Keratinocyte (primary cell): Measurements from ENCODE around the gene PHF10. TPM values are rescaled to one million over a fixed set of nuclear protein-coding genes. Genes with fewer than 3 reads are reported as not detected.

Experiments used
- DNase-seq: peaks from one replicate; pipeline ENCODE4 v3.0.0-alpha.2; 2011; ENCODE audit warnings: low read depth, missing footprints, low spot score
- FAIRE-seq: peaks from 2 replicates; lab custom pipeline; 2011; peaks lifted over from hg19 to GRCh38; lab: Jason Lieb, UNC
- H2AFZ ChIP-seq: 2 replicates; pipeline ENCODE4 v1.6.0; 2012; ENCODE audit warnings: low read length, control low read depth, inconsistent platforms; ENCODE audit not compliant: control insufficient read depth
- H3K27ac ChIP-seq: 2 replicates; pipeline ENCODE4 v1.5.1; 2011; ENCODE audit warnings: low read length; ENCODE audit not compliant: control insufficient read depth, insufficient read depth
- H3K27me3 ChIP-seq: 3 replicates; pipeline ENCODE4 v1.6.0; 2011; ENCODE audit warnings: low read length; ENCODE audit not compliant: control insufficient read depth, insufficient read depth; ENCODE audit errors: extremely low read depth
- H3K36me3 ChIP-seq, 2 experiments: 2 replicates in 1 of 2; 3 replicates in 1 of 2; pipeline ENCODE4 v1.5.1; 2011; ENCODE audit warnings: low read length in 2 of 2, mild to moderate bottlenecking in 1 of 2; ENCODE audit not compliant: control insufficient read depth in 2 of 2, insufficient read depth in 2 of 2; ENCODE audit errors: extremely low read depth in 1 of 2
- H3K4me1 ChIP-seq: 3 replicates; pipeline ENCODE4 v1.5.1; 2011; ENCODE audit warnings: low read length; ENCODE audit not compliant: control insufficient read depth, insufficient read depth; ENCODE audit errors: extremely low read depth
- H3K4me2 ChIP-seq: 3 replicates; pipeline ENCODE4 v1.6.0; 2011; ENCODE audit warnings: low read depth, low read length; ENCODE audit not compliant: control insufficient read depth, insufficient read depth; ENCODE audit errors: extremely low read depth
- H3K4me3 ChIP-seq, 3 experiments: fragments of 200-600 bp in 1 of 3; sonication (generic) in 1 of 3; 2 replicates in 2 of 3; 3 replicates in 1 of 3; pipeline ENCODE4 v1.5.1; 2011 to 2016; ENCODE audit warnings: low read length in 3 of 3, mild to moderate bottlenecking in 3 of 3, control low read depth in 2 of 3, inconsistent platforms in 1 of 3, low read depth in 1 of 3, mixed read lengths in 1 of 3, mixed run types in 1 of 3, moderate library complexity in 1 of 3; ENCODE audit not compliant: control insufficient read depth in 2 of 3, insufficient read depth in 2 of 3; ENCODE audit errors: extremely low read depth in 1 of 3
- H3K79me2 ChIP-seq: 2 replicates; pipeline ENCODE4 v1.6.0; 2012; ENCODE audit warnings: low read length; ENCODE audit not compliant: control insufficient read depth, insufficient read depth
- H3K9ac ChIP-seq: 3 replicates; pipeline ENCODE4 v1.6.0; 2011; ENCODE audit warnings: low read length; ENCODE audit not compliant: control insufficient read depth, insufficient read depth; ENCODE audit errors: extremely low read depth
- H3K9me1 ChIP-seq: 3 replicates; pipeline ENCODE4 v1.6.0; 2011; ENCODE audit warnings: low read length; ENCODE audit not compliant: control insufficient read depth, insufficient read depth; ENCODE audit errors: extremely low read depth
- H3K9me3 ChIP-seq: 2 replicates; pipeline ENCODE4 v1.5.1; 2012; ENCODE audit warnings: low read depth, low read length; ENCODE audit not compliant: control insufficient read depth
- H4K20me1 ChIP-seq: 3 replicates; pipeline ENCODE4 v1.6.0; 2011; ENCODE audit warnings: low read length; ENCODE audit not compliant: control insufficient read depth, insufficient read depth; ENCODE audit errors: extremely low read depth
- CTCF ChIP-seq, 3 experiments: IDR thresholded peaks in 1 of 3; conservative IDR thresholded peaks in 1 of 3; optimal IDR thresholded peaks in 1 of 3; 2 replicates in 2 of 3; 3 replicates in 1 of 3; pipeline versions ENCODE3 to v1.5.1; 2011; ENCODE audit warnings: low read length in 3 of 3, mild to moderate bottlenecking in 3 of 3, moderate library complexity in 2 of 3, control low read depth in 1 of 3, inconsistent platforms in 1 of 3; ENCODE audit not compliant: insufficient read depth in 2 of 3; ENCODE audit errors: extremely low read depth in 1 of 3
- EZH2 ChIP-seq: IDR thresholded peaks from one replicate; pipeline ENCODE4 v1.6.1; 2012; ENCODE audit warnings: inconsistent platforms, mild to moderate bottlenecking, low read length, moderate library complexity
- dilution Hi-C: fragments of 300-500 bp; cut with MboI; formaldehyde crosslinking; loops from one replicate; pipeline ENCODE4 v1.7.0; 2020; ENCODE audit warnings: low sequenced_read_pairs; ENCODE audit not compliant: extremely low pct_ligation_motif_present
- polyA plus RNA-seq, 5 experiments: library from polyadenylated mRNA; depleted of rRNA in 3 of 5; stranded (reverse) in 3 of 5; stranded (forward) in 1 of 5; unstranded in 1 of 5; fragments of >200 nt; gene quantifications; 1 replicate in 1 of 5; 2 replicates in 3 of 5; 3 replicates in 1 of 5; pipeline versions ENCODE4 v1.2.1 to v1.2.3, GENCODE V29; 2011 to 2012; ENCODE audit warnings: missing spikeins in 2 of 5, low read depth in 1 of 5, low replicate concordance in 1 of 5

Gene PHF10
- polyA plus RNA-seq, 1 donor (not counting 4 experiments of a cell fraction or from before 2014, with no cell fraction given), result 14.5 TPM

- no peak for FAIRE-seq
- peaks cover 3 to 6% of the 10 kb centered on the region in 2 experiments for H3K36me3 ChIP-seq
Observed at GRCh38 chr6:169707772-169708171, 16.5 kb downstream of the PHF10 start.

GRCh38 chr6:169702840-169703246 is 21.5 kb downstream of the PHF10 start:
- DNase-seq (no peak), FAIRE-seq (no peak)

More at GRCh38 chr6:169707772-169708171, 16.5 kb downstream of the PHF10 start:
- TF ChIP-seq EZH2, result no peak
- TF ChIP-seq CTCF (optimal IDR thresholded peaks at IDR 0.05 in 1 of 3, IDR thresholded peaks at IDR 0.05 in 1 of 3, conservative IDR thresholded peaks at IDR 0.05 in 1 of 3; ENCODE audit: extremely low read depth in 1 of 3, insufficient read depth in 2 of 3, low read length in 3 of 3), result no peak
- Histone ChIP-seq H4K20me1 (no peaks in the 10 kb centered on the region), H3K79me2 (peaks cover 29% of the 10 kb centered on the region), H3K27ac (no peak overlapping the region), H3K9ac (no peak overlapping the region), H3K4me2 (no peak overlapping the region), H3K27me3 (no peaks in the 10 kb centered on the region), H3K4me1 (peaks cover 20% of the 10 kb centered on the region), H2AFZ (no peak overlapping the region), H3K4me3 (no peak overlapping the region), H3K9me1 (no peaks in the 10 kb centered on the region), H3K9me3 (no peaks in the 10 kb centered on the region)
- DNase-seq, result no peak
- dilution Hi-C loops, result no loop called here

More at GRCh38 chr6:169702840-169703246, 21.5 kb downstream of the PHF10 start:
- peaks cover 34% of the 10 kb centered on the region for H3K4me1 ChIP-seq
- peaks cover 0 to 3% of the 10 kb centered on the region in 2 experiments for H3K36me3 ChIP-seq
- H3K9me1 ChIP-seq, result no peaks in the 10 kb centered on the region
- H3K27ac ChIP-seq, result peak overlapping the region; percentile 83
- H4K20me1 ChIP-seq, result no peaks in the 10 kb centered on the region
- H3K27me3 ChIP-seq, result no peaks in the 10 kb centered on the region
- peaks cover 65% of the 10 kb centered on the region for H3K79me2 ChIP-seq
- no peaks in the 10 kb centered on the region for H3K9me3 ChIP-seq
- peak overlapping the region; percentile 91 for H3K9ac ChIP-seq
- H3K4me2 ChIP-seq, result peak overlapping the region; percentile 93
- dilution Hi-C loops, result no loop called here
- H2AFZ ChIP-seq, result no peak overlapping the region
- TF ChIP-seq CTCF (optimal IDR thresholded peaks at IDR 0.05 in 1 of 3, IDR thresholded peaks at IDR 0.05 in 1 of 3, conservative IDR thresholded peaks at IDR 0.05 in 1 of 3; ENCODE audit: extremely low read depth in 1 of 3, insufficient read depth in 2 of 3, low read length in 3 of 3) (no peak), EZH2 (no peak)
- H3K4me3 ChIP-seq, result peak overlapping the region; percentile 90 to 94 (median 91)
